GM12878 (cell line): Measurements from ENCODE around the gene HSF5. TPM values are rescaled to one million over a fixed set of nuclear protein-coding genes. Genes with fewer than 3 reads are reported as not detected.
A peak's percentile ranks its signal among the peaks of the same experiment; 100 is the strongest.

ENCODE experiments used
- ATAC-seq: fragments of 200-7000 bp; cut with Tn5 transposase; 3 replicates; pipeline ENCODE4 v1.9.1; 2020; ENCODE audit warnings: mild to moderate bottlenecking, moderate library complexity
- BruUV-seq: library from RNA; stranded (reverse); fragments of 400-500 nt; replicated peaks from 2 replicates; lab custom pipeline; 2021; lab: Mats Ljungman, UMichigan
- CTCF ChIA-PET: fragments of 300-600 bp; sonication (Branson Sonifier 250); formaldehyde crosslinking; extraction: SDS; loops from one replicate; lab custom pipeline; 2021; ENCODE audit warnings: inconsistent platforms; lab: Yijun Ruan, JAX
- POLR2A ChIA-PET: fragments of 350-600 bp; formaldehyde crosslinking; extraction: SDS; loops from one replicate; lab custom pipeline; 2021; ENCODE audit warnings: inconsistent platforms; lab: Charles Lee
- RAD21 ChIA-PET: fragments of 300-600 bp; sonication (Branson Sonifier 250); formaldehyde crosslinking; loops from one replicate; lab custom pipeline; 2023; ENCODE audit warnings: antibody characterized with exemption; ENCODE audit not compliant: unreplicated experiment; lab: Charles Lee
- SMC1A ChIA-PET: fragments of 300-600 bp; sonication (Branson Sonifier 250); formaldehyde crosslinking; loops from one replicate; lab custom pipeline; 2023; ENCODE audit not compliant: unreplicated experiment, uncharacterized antibody; lab: Charles Lee
- DNase-seq: peaks from one replicate; pipeline ENCODE4 v3.0.0-alpha.2; 2011; ENCODE audit warnings: low read depth, low spot score
- FAIRE-seq: peaks from 3 replicates; lab custom pipeline; 2011; peaks lifted over from hg19 to GRCh38; lab: Jason Lieb, UNC
- H2AFZ ChIP-seq: 2 replicates; pipeline ENCODE4 v1.6.0; 2011; ENCODE audit warnings: low read depth, low read length, control low read depth; ENCODE audit not compliant: control insufficient read depth
- H3K27ac ChIP-seq: 2 replicates; pipeline ENCODE4 v1.5.1; 2011; ENCODE audit warnings: control low read depth; ENCODE audit not compliant: control insufficient read depth, insufficient read depth
- H3K27me3 ChIP-seq, 2 experiments: replicated peaks in 1 of 2; 2 replicates each; pipeline versions ENCODE4 v1.6.0 to v1.6.1; 2011; ENCODE audit warnings: low read length in 1 of 2; ENCODE audit not compliant: control insufficient read depth in 2 of 2, insufficient read depth in 2 of 2
- H3K36me3 ChIP-seq, 2 experiments: 2 replicates each; pipeline ENCODE4 v1.5.1; 2011; ENCODE audit warnings: low read length in 1 of 2; ENCODE audit not compliant: control insufficient read depth in 2 of 2, insufficient read depth in 2 of 2
- H3K4me1 ChIP-seq: 2 replicates; pipeline ENCODE4 v1.6.1; 2011; ENCODE audit warnings: mild to moderate bottlenecking, low read length, moderate library complexity, mixed read lengths; ENCODE audit not compliant: control insufficient read depth, insufficient read depth
- H3K4me2 ChIP-seq: 2 replicates; pipeline ENCODE4 v1.6.0; 2011; ENCODE audit warnings: control low read depth; ENCODE audit not compliant: control insufficient read depth, insufficient read depth
- H3K4me3 ChIP-seq: fragments of 200-600 bp; sonication (generic); 2 replicates; pipeline ENCODE4 v1.5.1; 2016
- H3K79me2 ChIP-seq: 2 replicates; pipeline ENCODE4 v1.6.0; 2011; ENCODE audit warnings: low read length; ENCODE audit not compliant: control insufficient read depth, insufficient read depth
- H3K9ac ChIP-seq: 2 replicates; pipeline ENCODE4 v1.8.0; 2011; ENCODE audit warnings: low read length, control low read depth, mixed read lengths; ENCODE audit not compliant: control insufficient read depth, insufficient read depth
- H3K9me3 ChIP-seq: replicated peaks from 3 replicates; pipeline ENCODE4 v1.5.1; 2011; ENCODE audit warnings: mild to moderate bottlenecking, low read length; ENCODE audit not compliant: control insufficient read depth, insufficient read depth
- H4K20me1 ChIP-seq: 2 replicates; pipeline ENCODE4 v1.6.0; 2011; ENCODE audit not compliant: control insufficient read depth, insufficient read depth
- BCLAF1 ChIP-seq: fragments of 450-650 bp; IDR thresholded peaks from 2 replicates; pipeline ENCODE4 v1.6.1; 2017; ENCODE audit warnings: antibody characterized with exemption, mild to moderate bottlenecking, moderate library complexity
- CBX5 ChIP-seq: sonication (generic); IDR thresholded peaks from 2 replicates; pipeline ENCODE4 v1.6.1; 2016; ENCODE audit warnings: low read depth, moderate library complexity, mild to moderate bottlenecking, inconsistent platforms
- ESRRA ChIP-seq: IDR thresholded peaks from 2 replicates; pipeline ENCODE4 v1.6.1; 2012; ENCODE audit warnings: mild to moderate bottlenecking, low read length, improper control_type of control experiment
- IRF3 ChIP-seq: fragments of 450-650 bp; IDR thresholded peaks from 2 replicates; pipeline ENCODE4 v1.6.1; 2014; ENCODE audit warnings: mild to moderate bottlenecking
- NFYB ChIP-seq: IDR thresholded peaks from 2 replicates; pipeline ENCODE4 v1.6.1; 2011; ENCODE audit warnings: low read depth, mild to moderate bottlenecking, low read length, improper control_type of control experiment, moderate library complexity; ENCODE audit not compliant: insufficient read depth
- NR2F1 ChIP-seq: fragments of 450-650 bp; conservative IDR thresholded peaks from 2 replicates; pipeline ENCODE4 v1.6.1; 2017; ENCODE audit warnings: mild to moderate bottlenecking
- POU2F2 ChIP-seq: IDR thresholded peaks from 3 replicates; pipeline ENCODE4 v1.6.1; 2011; ENCODE audit warnings: low read depth, mild to moderate bottlenecking, low read length, borderline replicate concordance
- RB1 ChIP-seq: fragments of 450-650 bp; formaldehyde crosslinking; IDR thresholded peaks from 2 replicates; pipeline ENCODE4 v1.6.1; 2017; ENCODE audit warnings: mild to moderate bottlenecking, borderline replicate concordance
- RCOR1 ChIP-seq: conservative IDR thresholded peaks from 2 replicates; pipeline ENCODE4 v1.6.1; 2012; ENCODE audit warnings: low read depth, low read length, improper control_type of control experiment
- SMARCA5 ChIP-seq: fragments of 450-650 bp; IDR thresholded peaks from 2 replicates; pipeline ENCODE4 v1.6.1; 2017; ENCODE audit warnings: mild to moderate bottlenecking
- TAF1 ChIP-seq: IDR thresholded peaks from 2 replicates; pipeline ENCODE4 v1.6.1; 2011; ENCODE audit warnings: mild to moderate bottlenecking, low read depth, low read length, borderline replicate concordance
- TCF3 ChIP-seq: IDR thresholded peaks from 2 replicates; pipeline ENCODE4 v1.6.1; 2012; ENCODE audit warnings: low read depth, mild to moderate bottlenecking, low read length, borderline replicate concordance; ENCODE audit not compliant: insufficient read depth
- YY1 ChIP-seq: IDR thresholded peaks from 2 replicates; pipeline ENCODE4 v1.6.1; 2011; ENCODE audit warnings: low read depth, mild to moderate bottlenecking, low read length
- ZNF687 ChIP-seq: fragments of 450-650 bp; IDR thresholded peaks from 2 replicates; pipeline ENCODE4 v1.6.1; 2017; ENCODE audit warnings: mild to moderate bottlenecking, moderate library complexity
- WGBS: methylation state at CpG from one replicate; pipeline ENCODE4 v1.1.6; 2016; ENCODE audit warnings: low lambda C conversion rate; ENCODE audit not compliant: insufficient replicate concordance, insufficient coverage; ENCODE audit errors: missing lambda C conversion rate; 5-methylcytosine and 5-hydroxymethylcytosine counted together
- in situ Hi-C: fragments of 300-500 bp; cut with MboI; formaldehyde crosslinking; loops from 9 replicates; pipeline ENCODE4 v1.14.3; 2018; ENCODE audit warnings: mixed read lengths
- intact Hi-C: fragments of 100-400 bp; cut with micrococcal nuclease; formaldehyde crosslinking; loops from one replicate; pipeline ENCODE4 v1.14.2; 2022; ENCODE audit not compliant: unreplicated experiment
- polyA plus RNA-seq, 11 experiments: library from polyadenylated mRNA; depleted of rRNA in 4 of 11; unstranded in 6 of 11; stranded (reverse) in 5 of 11; fragments of >200 nt; fragmentation: Nextera tagmentation in 4 of 11; fragmentation: Illumina TruSeq in 1 of 11; extraction: Ambion mirVana in 4 of 11; extraction: Trizol in 1 of 11; gene quantifications; 1 replicate in 1 of 11; 2 replicates in 10 of 11; pipeline versions ENCODE4 v1.2.1 to v1.2.3, GENCODE V29; 2011 to 2016; ENCODE audit warnings: inconsistent platforms in 2 of 11, missing spikeins in 2 of 11, low read depth in 1 of 11
- total RNA-seq, 4 experiments: library from RNA; depleted of rRNA in 3 of 4; stranded (reverse); fragments of >200 nt in 3 of 4; fragmentation: Illumina TruSeq in 1 of 4; extraction: Trizol in 1 of 4; gene quantifications; 2 replicates each; pipeline versions ENCODE4 v1.2.1 to v1.2.3, GENCODE V29; 2013 to 2021

HSF5 gene
- total and polyA plus RNA-seq, 10 of the 15 experiments (the other 5 are each of a cell fraction or from before 2014, with no cell fraction given) = 0.02 to 0.18 (median 0.06) TPM; not detected in 4

- under 1% methylated on average over 60 of the region's 64 CpGs for WGBS
- FAIRE-seq (no peak), ATAC-seq (peak; percentile 41), DNase-seq (no peak)
- intact Hi-C loops (no loop called here), in situ Hi-C loops (no loop called here)
- ChIA-PET RAD21 (interaction anchor here (0.8 to 1.2 kb wide), 3 partner anchors 9 to 197 kb away, joined by 3 to 4 read pairs (median 4); no protein-coding TSS in a partner anchor), POLR2A (interaction anchor here (0.5 to 1.4 kb wide), 7 partner anchors 9 to 197 kb away, joined by 3 to 9 read pairs (median 3); no protein-coding TSS in a partner anchor), SMC1A (interaction anchor here (0.8 to 4.2 kb wide), 6 partner anchors 11 to 197 kb away, joined by 3 to 22 read pairs (median 4); no protein-coding TSS in a partner anchor), CTCF (interaction anchor here (1.2 to 2.2 kb wide), 4 partner anchors 9 to 197 kb away, joined by 3 to 15 read pairs (median 6); no protein-coding TSS in a partner anchor)
- Histone ChIP-seq H3K27me3 (no peaks in the 10 kb centered on the region), H3K9ac (peak within 1 kb of the TSS; percentile 79), H4K20me1 (0 out of 2 replicates have a peak, but pooled peaks cover 2% of the 10 kb centered on the region), H3K79me2 (peaks cover 46% of the 10 kb centered on the region), H3K27ac (peak within 1 kb of the TSS; percentile 76), H2AFZ (peak within 1 kb of the TSS; percentile 46), H3K4me3 (peak within 1 kb of the TSS; percentile 98), H3K9me3 (no peaks in the 10 kb centered on the region; the same call in 2 of the 3 replicates), H3K4me2 (peak within 1 kb of the TSS; percentile 75), H3K4me1 (peaks cover 28% of the 10 kb centered on the region), H3K36me3 (peaks cover 15 to 17% of the 10 kb centered on the region in 2 experiments; a peak in 3 of 4 replicates)
- no TSS peak for BruUV-seq
- TF ChIP-seq POU2F2 (0 out of 3 replicates have a peak, but pooled peaks have one; percentile 37), IRF3 (no peak), YY1 (peak; percentile 32; the same call in 1 of the 2 replicates), RB1 (0 out of 2 replicates have a peak, but pooled peaks have one; percentile 58), SMARCA5 (0 out of 2 replicates have a peak, but pooled peaks have one; percentile 61), NFYB (no peak), CBX5 (no peak), NR2F1 (peak; percentile 35; the same call in 1 of the 2 replicates), ESRRA (no peak), TCF3 (0 out of 2 replicates have a peak, but pooled peaks have one; percentile 25), RCOR1 (no peak), BCLAF1 (peak; percentile 69; the same call in 1 of the 2 replicates), TAF1 (0 out of 2 replicates have a peak, but pooled peaks have one; percentile 34), ZNF687 (peak; percentile 54)
Measured at GRCh38 chr17:58513965-58514769, 26.0 kb upstream of the HSF5 start, which contains the start of gene MTMR4. MTMR4 (minus strand) TSS chr17:58514638; CDS start chr17:58514407, 231 bp downstream.
